Muscle layer of duodenum (tissue), 2 donors: ENCODE results near the gene SLC25A52.
"Not testable (repeated sequence)": the region's sequence is repeated elsewhere in the genome, so short reads cannot be mapped to it uniquely, and the experiment has no call there.

Experiments
- H3K27ac ChIP-seq: one replicate; pipeline ENCODE4 v1.7.0; 2013; ENCODE audit warnings: mild to moderate bottlenecking, low read length
- H3K27me3 ChIP-seq: one replicate; pipeline ENCODE4 v1.7.0; 2013; ENCODE audit warnings: low read depth, mild to moderate bottlenecking, control low read depth, low read length
- H3K36me3 ChIP-seq, 2 donors: one replicate each; pipeline ENCODE4 v1.7.0; 2013; ENCODE audit warnings: low read length in 2 of 2, control low read depth in 1 of 2, mild to moderate bottlenecking in 1 of 2; ENCODE audit not compliant: insufficient read depth in 2 of 2, control insufficient read depth in 1 of 2
- H3K4me1 ChIP-seq, 2 donors: one replicate each; pipeline ENCODE4 v1.7.0; 2013; ENCODE audit warnings: low read length in 2 of 2, mild to moderate bottlenecking in 2 of 2, control low read depth in 1 of 2, moderate library complexity in 1 of 2; ENCODE audit not compliant: insufficient read depth in 2 of 2, control insufficient read depth in 1 of 2
- H3K4me3 ChIP-seq, 2 donors: one replicate each; pipeline ENCODE4 v1.7.0; 2013; ENCODE audit warnings: low read length in 2 of 2, low read depth in 1 of 2, mild to moderate bottlenecking in 1 of 2
- H3K9me3 ChIP-seq, 2 donors: one replicate each; pipeline ENCODE4 v1.7.0; 2013; ENCODE audit warnings: low read length in 2 of 2, control low read depth in 1 of 2, mild to moderate bottlenecking in 1 of 2; ENCODE audit not compliant: control insufficient read depth in 1 of 2
- donor health status: healthy.

The SLC25A52 gene

DNA sequence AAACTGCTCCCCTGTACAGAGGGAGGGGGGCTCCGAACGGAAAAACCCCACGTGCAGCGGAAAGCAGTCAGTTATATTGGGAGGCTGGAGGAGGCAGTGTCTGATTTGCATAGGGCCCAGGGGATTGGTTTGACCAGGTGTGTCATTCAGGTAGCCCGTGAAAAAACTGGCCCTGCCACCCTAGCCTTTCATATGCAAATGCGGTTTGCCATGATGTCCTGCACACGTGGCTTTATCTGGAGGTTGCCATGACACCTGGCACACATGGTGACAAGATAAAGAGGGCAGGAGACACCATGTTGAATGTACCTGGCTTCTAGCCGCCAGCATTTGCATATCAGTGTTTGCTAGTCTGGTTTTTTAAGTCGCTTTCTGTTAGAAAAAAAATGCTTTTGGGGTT lies 20.5 kb downstream of the SLC25A52 start:
- no peaks in the 10 kb centered on the region for H3K9me3 ChIP-seq
- H3K27me3 ChIP-seq, result no peaks in the 10 kb centered on the region
- no peak overlapping the region for H3K4me3 ChIP-seq
- no peaks in the 10 kb centered on the region for H3K36me3 ChIP-seq
- H3K4me1 ChIP-seq, result no peaks in the 10 kb centered on the region
- H3K27ac ChIP-seq, result no peak overlapping the region

DNA sequence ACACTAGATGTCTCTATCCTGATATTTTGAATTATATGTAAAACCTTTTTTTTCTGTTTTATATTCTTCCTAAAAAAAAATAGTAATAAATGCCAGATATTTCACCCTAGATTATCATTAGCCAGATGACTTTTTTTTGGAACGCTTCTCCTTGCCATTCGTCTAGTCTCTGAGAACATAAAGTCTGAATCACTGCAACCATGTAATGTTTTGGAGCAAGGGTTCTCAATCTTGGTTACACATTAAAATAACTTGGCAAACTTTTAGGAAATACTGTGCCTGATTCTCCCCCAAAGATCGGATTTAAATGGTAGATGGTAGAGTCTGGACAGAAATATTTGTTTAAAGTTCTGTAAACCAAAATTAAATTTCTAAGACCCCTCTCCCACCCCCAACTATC lies 21.0 kb downstream of the SLC25A52 start:
- H3K4me1 ChIP-seq, result no peaks in the 10 kb centered on the region
- H3K9me3 ChIP-seq, result no peaks in the 10 kb centered on the region
- no peaks in the 10 kb centered on the region for H3K36me3 ChIP-seq
- no peak overlapping the region for H3K4me3 ChIP-seq
- H3K27ac ChIP-seq, result no peak overlapping the region
- no peaks in the 10 kb centered on the region for H3K27me3 ChIP-seq

DNA sequence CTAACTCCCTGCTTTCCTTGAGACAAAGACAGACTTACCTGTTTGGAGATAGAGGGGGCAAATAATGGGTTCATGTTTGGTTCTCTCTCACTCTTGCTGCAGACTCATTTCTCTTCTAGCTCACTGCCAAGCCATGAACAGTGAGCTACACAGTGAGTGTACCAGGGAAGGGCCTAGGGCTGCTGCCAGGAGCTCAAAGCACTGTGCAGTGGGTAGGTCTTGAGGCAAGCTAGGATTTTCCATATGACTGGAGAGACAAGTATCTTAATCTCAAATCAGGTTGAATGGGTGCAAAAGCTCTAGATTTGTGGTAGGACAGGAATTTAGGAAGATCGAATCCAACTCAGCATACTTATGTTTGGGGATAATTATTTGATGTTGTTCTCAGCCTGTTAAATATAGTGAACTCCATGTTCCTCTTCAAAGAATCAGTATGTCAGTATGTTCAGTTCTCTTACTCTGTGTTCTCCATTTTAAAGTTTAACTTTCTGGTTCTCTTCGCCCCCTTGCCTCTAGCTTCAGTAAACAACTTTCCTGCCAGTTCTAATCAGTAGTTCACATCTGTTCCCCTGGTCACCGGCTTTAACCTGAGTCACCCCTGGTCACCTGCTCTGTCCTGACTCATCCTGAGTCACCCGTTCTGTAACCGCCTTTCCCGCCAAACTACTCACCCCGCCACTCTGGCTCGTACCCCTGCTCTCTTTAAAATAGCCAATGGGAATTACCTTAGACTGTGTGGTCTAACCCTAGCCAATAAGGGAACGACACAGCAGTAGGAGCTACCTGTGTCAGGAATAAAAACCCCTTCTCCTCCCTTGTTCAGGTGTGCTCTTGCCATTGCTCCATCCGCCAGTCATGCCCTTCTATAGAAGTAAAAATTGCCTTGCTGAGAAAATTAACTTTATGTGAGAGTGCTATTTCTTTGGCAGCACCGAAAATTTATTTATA lies 21.9 kb downstream of the SLC25A52 start:
- Histone ChIP-seq H3K4me3 (no peak overlapping the region), H3K27ac (no peak overlapping the region)

DNA sequence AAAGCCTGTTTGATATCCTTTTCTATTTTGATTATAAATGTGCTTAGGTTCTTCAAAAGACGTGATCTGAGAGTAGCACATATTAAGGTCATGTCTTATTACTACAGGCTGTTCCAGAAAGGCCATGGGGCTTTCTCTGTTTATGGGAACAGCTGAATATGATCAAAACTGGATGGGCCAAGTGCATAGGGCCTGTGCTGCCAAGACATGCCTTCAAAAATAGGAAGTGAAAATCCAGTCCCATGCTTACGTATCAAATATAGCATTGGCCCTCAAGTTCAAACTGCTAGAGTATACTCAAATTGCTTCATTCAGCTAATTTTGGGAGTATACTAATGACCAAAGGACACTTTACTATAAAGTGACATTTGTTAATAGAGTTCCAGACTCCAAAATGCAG lies 24.1 kb downstream of the SLC25A52 start:
- Histone ChIP-seq H3K27me3 (no peaks in the 10 kb centered on the region), H3K9me3 (no peaks in the 10 kb centered on the region), H3K4me3 (no peak overlapping the region), H3K4me1 (no peaks in the 10 kb centered on the region), H3K36me3 (no peaks in the 10 kb centered on the region), H3K27ac (no peak overlapping the region)

More for the DNA sequence above, 21.9 kb downstream of the SLC25A52 start:
- H3K36me3 ChIP-seq, result no peaks in the 10 kb centered on the region
- H3K27me3 ChIP-seq, result no peaks in the 10 kb centered on the region
- H3K4me1 ChIP-seq, result no peaks in the 10 kb centered on the region
- H3K9me3 ChIP-seq, result no peaks in the 10 kb centered on the region

DNA sequence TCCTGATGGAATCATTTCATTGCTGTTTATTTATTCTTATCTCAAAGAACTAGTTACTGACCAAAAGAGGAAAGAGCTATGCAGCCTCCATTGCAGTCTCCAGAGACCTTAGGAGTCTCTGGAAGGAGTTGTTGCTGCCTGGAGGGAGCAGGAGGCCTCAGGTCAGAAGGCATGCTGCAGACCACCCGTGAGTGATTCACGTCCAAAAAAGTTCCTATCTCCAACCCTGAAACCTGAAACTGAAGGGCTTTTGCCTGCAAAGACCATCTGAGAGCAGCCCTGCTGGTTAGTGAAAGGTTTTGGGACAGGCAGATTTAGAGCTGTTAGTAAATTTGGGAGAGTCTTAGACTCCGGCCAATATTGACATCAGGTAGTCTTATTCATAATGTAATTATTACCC lies 29.1 kb downstream of the SLC25A52 start:
- H3K4me1 ChIP-seq, result no peaks in the 10 kb centered on the region
- no peaks in the 10 kb centered on the region for H3K27me3 ChIP-seq
- no peak overlapping the region for H3K4me3 ChIP-seq
- no peaks in the 10 kb centered on the region for H3K36me3 ChIP-seq
- no peak overlapping the region for H3K27ac ChIP-seq
- no peaks in the 10 kb centered on the region for H3K9me3 ChIP-seq

DNA sequence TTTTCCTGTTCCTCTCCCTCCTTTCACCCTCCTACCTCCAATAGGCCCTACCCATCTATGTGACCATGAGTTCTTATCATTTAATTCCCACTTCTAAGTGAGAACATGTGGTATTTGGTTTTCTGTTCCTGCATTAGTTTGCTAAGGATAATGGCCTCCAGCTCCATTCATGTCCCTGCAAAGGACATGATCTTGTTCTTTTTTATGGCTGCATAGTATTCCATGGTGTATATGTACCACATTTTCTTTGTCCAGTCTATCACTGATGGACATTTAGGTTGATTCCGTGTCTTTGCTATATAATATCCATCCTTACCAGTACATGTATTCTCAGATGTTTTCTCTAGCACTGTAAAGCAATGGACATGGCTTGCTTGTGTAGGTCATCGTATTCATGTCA lies 31.5 kb downstream of the SLC25A52 start:
- not testable (repeated sequence) for H3K27me3 ChIP-seq

DNA sequence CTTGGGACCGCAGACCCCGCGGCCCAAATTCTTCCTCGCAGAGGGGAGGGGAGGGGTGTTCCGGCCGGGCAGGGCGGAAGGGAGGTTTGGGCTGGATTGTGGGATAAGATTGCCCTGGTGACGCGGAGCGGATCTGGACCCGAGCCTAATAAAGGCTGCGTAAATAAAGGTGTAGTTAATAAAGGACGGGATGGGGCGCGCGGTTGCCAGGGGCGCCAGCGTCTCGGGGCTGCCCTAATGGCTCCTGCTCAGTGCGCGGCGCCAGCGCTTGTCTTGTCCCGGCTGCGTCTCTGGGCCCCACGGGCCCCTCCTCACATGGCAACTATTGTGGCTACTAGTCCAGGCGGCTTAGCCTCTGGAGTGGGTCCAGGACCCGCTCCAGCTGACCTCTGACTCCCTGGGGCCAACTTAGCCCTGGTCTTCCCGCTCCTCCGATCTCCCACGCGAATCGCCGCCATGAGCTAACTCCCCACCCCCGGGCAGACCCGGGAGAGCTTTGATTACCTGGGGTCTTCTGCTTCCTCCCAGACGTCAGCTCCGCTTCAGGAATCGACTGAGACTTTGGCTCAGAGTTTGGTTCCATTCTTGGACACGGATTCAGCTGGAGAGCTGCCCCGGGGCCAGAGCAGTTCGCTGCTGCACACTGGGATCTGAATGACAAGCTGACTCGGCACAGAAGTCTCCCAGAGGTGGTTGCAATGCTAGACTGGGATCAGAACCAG lies 36.5 kb downstream of the SLC25A52 start:
- Histone ChIP-seq H3K4me1 (no peaks in the 10 kb centered on the region), H3K9me3 (peaks cover 0 to 1% of the 10 kb centered on the region in 2 donors), H3K4me3 (peak overlapping the region; percentile 72 to 73), H3K36me3 (no peaks in the 10 kb centered on the region), H3K27me3 (no peaks in the 10 kb centered on the region), H3K27ac (no peak overlapping the region)

More for the DNA sequence above, 31.5 kb downstream of the SLC25A52 start:
- H3K27ac ChIP-seq, H3K4me1 ChIP-seq, H3K36me3 ChIP-seq, H3K9me3 ChIP-seq, H3K4me3 ChIP-seq: not testable (repeated sequence)

DNA sequence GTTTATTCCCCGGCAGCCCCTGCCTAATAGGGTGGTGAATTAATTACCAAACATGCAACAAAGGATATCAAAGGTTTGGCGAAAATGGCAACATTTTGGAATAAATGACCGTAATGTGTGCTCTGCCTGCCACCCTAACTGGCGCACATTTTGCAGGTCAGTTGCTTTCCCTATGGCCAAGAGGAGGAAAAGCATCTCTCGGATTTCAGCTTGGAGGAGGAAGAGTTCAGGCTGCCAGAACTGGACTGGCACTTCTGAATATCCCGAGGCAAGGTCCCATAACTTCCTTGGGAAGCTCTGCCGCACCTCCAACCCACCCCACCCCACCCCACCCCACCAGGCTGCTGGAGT lies 37.1 kb downstream of the SLC25A52 start:
- Histone ChIP-seq H3K27ac (no peak overlapping the region), H3K4me3 (peak overlapping the region in 1 of 2 donors; percentile 73), H3K27me3 (no peaks in the 10 kb centered on the region)

DNA sequence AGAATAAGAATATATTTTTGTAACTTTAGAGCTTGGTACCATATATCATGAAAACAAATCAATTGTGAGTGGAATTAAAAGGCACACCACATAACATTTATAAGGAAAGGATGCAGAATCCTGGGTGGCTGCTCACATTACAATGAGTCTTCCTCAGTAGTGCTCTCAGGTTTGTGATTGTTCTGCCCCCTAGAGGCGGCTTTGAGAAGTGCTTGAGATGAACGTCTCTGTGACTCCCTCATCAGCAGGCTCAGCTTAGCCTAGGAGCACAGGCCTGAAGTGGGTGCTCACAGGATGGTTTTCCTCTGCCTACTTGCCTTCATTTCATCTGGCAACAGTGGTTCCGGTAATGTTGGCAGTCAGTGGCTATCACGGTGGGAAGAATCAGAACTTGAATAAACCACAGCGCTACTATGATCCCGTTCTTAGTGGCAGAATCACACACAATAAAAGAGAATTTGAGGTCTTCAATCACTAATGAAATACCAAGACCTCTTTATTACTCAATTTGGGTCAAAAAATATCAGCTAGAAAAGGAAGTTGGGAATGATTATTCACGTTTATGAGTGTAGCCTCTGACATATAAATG lies 38.2 kb downstream of the SLC25A52 start:
- H3K4me3 ChIP-seq, result no peak overlapping the region
- peaks cover 0 to 3% of the 10 kb centered on the region in 2 donors for H3K9me3 ChIP-seq
- H3K27me3 ChIP-seq, result no peaks in the 10 kb centered on the region
- H3K4me1 ChIP-seq, result no peaks in the 10 kb centered on the region
- H3K27ac ChIP-seq, result no peak overlapping the region
- H3K36me3 ChIP-seq, result no peaks in the 10 kb centered on the region

More for the DNA sequence above, 37.1 kb downstream of the SLC25A52 start:
- Histone ChIP-seq H3K9me3 (peaks cover 0 to 3% of the 10 kb centered on the region in 2 donors), H3K4me1 (no peaks in the 10 kb centered on the region), H3K36me3 (no peaks in the 10 kb centered on the region)

DNA sequence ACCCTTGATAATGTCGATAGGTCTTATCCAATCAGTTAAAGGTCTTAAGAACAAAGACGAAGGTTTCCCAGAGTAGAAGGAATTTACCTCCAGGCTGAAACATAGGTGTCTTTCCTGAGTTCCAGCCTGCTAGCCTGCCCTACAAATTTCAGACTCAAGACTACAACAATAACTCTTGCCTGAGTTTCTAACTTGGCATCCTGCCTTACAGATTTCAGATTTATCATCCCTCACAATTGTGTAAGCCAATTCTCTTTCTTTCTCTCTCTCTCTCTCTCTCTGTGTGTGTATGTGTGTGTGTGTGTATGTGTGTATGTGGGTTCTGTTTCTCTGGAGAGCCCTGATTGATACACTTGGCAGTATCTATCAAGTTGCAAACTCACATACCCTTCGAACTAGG lies 39.1 kb downstream of the SLC25A52 start:
- peaks cover 0 to 3% of the 10 kb centered on the region in 2 donors for H3K9me3 ChIP-seq
- H3K27ac ChIP-seq, result no peak overlapping the region
- no peaks in the 10 kb centered on the region for H3K4me1 ChIP-seq
- H3K4me3 ChIP-seq, result no peak overlapping the region
- H3K36me3 ChIP-seq, result no peaks in the 10 kb centered on the region
- H3K27me3 ChIP-seq, result no peaks in the 10 kb centered on the region

DNA sequence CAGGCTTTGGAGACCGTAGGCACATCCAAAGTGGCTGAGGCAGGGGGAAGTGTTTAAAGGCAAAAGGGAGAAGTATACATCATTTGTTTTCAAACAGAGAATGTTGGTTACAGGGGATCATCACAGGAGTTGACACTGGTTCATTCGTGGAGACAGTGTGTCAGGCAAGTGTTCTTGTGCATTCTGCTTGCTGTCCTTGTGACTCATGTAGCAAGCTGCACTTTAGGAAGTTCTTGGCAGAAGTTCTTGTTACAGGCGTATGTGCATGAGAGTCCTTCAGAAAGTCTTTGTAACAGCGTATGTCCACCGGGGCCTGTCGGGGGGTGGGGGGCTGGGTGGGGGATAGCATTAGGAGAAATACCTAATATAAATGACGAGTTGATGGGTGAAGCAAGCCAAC lies 39.8 kb downstream of the SLC25A52 start:
- no peaks in the 10 kb centered on the region for H3K4me1 ChIP-seq
- no peaks in the 10 kb centered on the region for H3K27me3 ChIP-seq
- H3K9me3 ChIP-seq, result peaks cover 0 to 3% of the 10 kb centered on the region in 2 donors
- H3K27ac ChIP-seq, result no peak overlapping the region
- H3K4me3 ChIP-seq, result no peak overlapping the region
- no peaks in the 10 kb centered on the region for H3K36me3 ChIP-seq
